Activated CD4-positive, alpha-beta T cell treated with anti-CD3 and anti-CD28 coated beads, Interleukin-2, amount 50 U/mL, for 16 hours (primary cell): ENCODE results near the gene RGS3.
A peak's percentile ranks its signal among the peaks of the same experiment; 100 is the strongest.
"Not testable (repeated sequence)": the region's sequence is repeated elsewhere in the genome, so short reads cannot be mapped to it uniquely, and the experiment has no call there.

Experiments
- DNase-seq: peaks from one replicate; pipeline ENCODE4 v3.0.0-alpha.2; 2020

Gene RGS3

GRCh38 chr9:113625486-113625885 is 162.0 kb downstream of the RGS3 start:
- DNase-seq = no peak

- no peak for DNase-seq
Observed at GRCh38 chr9:113626735-113627495, 163.4 kb downstream of the RGS3 start.

DNA sequence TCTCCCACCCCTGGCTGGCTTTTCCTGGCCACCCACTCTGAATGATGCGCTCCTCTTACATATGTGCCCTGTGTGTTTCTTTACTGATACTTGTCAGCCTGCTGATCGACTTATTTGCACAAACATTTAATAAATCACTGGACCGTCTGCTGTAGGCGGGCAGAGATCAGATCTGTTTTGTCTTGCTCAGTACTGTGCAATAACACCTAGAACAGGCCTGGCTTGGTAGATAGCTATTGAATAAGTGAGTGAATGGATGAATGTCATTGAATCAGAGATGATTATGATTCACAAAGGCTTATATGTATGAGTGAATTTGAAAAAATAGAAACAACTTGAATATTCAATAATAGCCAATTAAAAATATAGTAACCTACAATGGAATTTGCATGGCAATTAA is 165.1 kb downstream of the RGS3 start:
- DNase-seq = no peak

DNA sequence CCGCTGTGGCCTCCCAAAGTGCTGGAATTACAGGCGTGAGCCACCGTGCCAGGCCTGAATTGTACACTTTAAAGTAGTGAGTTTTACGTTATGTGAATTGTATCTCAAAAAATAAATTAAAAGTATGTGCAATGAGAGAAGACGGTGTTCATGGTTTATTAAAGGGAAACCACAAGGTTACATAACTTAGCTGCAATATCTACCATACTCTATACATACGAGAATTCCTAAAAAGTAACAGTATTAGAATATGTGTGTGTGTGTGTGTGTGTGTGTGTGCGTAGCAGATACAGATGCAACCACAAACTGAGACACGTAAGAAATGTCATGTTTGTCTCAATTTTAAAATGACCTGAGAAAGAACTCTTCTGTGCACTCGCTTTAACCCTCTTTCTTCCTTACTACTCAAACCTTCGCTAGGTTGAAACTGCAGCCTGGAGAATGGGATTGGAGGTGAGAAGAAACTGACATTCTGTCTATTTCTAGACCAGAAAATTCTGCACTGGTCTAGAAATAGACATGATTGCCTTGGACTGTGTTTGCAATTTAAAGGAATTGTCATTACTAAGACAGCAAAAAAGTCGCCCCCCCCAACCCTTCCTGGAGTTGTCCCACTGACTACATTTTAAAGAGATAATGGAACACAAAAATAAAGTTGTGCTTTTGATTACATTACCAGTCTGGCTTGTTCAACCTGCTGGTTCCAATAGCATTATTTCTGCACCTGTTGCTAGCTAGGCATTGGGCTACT is 167.0 kb downstream of the RGS3 start:
- DNase-seq = no peak

- no peak for DNase-seq
Observed at GRCh38 chr9:113631137-113631765, 167.7 kb downstream of the RGS3 start.

GRCh38 chr9:113631871-113632665 is 168.5 kb downstream of the RGS3 start:
- no peak for DNase-seq

- DNase-seq = peak; percentile 10
Observed at GRCh38 chr9:113632776-113633590, 169.5 kb downstream of the RGS3 start.

GRCh38 chr9:113633782-113634595 is 170.5 kb downstream of the RGS3 start:
- no peak for DNase-seq

DNA sequence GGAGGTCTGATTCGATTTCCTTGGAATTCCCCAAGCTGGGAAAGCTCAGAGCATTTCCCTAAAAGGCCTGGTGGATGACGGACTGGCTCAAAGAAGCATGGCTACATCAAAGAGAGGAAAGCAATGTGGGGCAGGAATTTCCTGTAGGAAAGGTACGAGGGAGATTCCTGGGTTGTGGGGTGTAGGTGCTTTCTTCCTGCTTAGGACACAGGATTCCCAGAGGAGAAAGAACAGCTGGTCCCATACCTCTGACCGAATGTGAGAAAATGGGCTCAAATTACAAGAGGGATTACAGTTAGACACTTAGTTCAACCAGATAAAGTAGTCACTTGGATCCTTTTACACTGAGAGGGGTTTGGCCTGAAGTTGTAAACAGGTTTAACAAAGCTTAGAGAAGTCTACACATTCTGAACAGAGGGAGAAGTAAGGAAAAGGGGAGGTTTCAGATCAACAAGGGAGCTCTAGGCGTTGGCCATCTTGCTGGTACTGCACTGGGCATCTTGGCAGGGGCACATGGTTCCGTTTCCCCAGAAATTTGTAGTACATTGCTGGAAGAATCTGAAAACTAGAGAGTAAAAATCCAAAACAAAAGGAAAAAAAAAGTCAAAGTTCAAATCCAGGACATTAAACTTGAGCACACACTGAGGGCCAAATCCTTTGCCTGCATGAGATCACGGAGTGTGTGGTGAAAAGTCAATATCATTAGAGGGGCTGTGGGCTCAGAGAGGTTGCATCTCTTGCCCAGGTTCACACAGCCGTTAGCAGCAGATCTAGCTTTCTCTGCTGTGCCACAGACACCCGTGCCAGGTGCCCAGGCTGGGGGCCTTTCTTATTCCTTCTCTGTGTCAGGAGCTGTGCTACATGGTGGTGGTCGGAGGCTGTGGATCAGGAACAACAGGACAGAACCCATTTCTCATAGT is 171.3 kb downstream of the RGS3 start:
- no peak for DNase-seq

GRCh38 chr9:113635586-113635985 is 172.1 kb downstream of the RGS3 start:
- no peak for DNase-seq

GRCh38 chr9:113636165-113636564 is 172.6 kb downstream of the RGS3 start:
- DNase-seq = no peak

- no peak for DNase-seq
Observed at GRCh38 chr9:113636693-113637092, 173.2 kb downstream of the RGS3 start.

- no peak for DNase-seq
Observed at GRCh38 chr9:113638490-113638889, 175.0 kb downstream of the RGS3 start.

- no peak for DNase-seq
Observed at GRCh38 chr9:113638897-113639296, 175.4 kb downstream of the RGS3 start.

- DNase-seq = not testable (repeated sequence)
Observed at GRCh38 chr9:113639411-113639970, 176.0 kb downstream of the RGS3 start.

- DNase-seq = no peak
Observed at GRCh38 chr9:113640418-113640817, 176.9 kb downstream of the RGS3 start.

DNA sequence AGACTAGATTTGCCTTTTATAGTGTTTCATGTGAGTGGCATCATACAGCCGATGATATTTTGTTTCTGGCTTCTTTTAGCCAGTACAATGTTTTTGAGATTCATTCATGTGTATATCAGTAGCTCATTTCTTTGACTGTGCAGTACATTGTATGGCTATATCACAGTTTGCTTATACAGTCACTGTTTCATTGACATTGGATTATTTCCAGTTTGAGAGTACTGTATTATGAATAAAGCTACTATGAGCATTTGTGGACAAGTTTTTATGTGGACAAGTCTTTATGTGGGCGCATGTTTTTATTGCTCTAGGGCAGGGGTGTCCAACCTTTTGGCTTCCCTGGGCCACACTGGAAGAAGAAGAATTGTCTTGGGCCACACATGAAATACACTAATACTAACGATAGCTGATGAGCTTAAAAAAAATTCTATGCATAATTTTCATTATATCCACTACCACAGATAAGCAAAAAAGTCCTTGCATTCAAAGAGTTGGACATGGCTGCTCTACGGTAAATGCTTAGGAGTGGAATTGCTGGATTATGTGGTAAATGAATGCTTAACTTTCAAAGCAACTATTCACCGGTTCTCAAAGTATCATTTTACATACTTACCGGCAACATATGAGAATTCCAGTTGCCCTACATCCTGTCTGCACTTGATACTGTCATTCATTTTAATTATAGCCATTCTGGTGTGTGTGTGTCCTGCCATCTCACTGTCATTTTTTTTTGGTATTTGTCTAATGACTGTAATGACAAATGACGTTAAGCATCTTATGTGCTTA is 177.8 kb downstream of the RGS3 start:
- DNase-seq = no peak

- DNase-seq = no peak
Observed at GRCh38 chr9:113644321-113644720, 180.8 kb downstream of the RGS3 start.
